ENCODE data around the gene CNIH4.

DNA sequence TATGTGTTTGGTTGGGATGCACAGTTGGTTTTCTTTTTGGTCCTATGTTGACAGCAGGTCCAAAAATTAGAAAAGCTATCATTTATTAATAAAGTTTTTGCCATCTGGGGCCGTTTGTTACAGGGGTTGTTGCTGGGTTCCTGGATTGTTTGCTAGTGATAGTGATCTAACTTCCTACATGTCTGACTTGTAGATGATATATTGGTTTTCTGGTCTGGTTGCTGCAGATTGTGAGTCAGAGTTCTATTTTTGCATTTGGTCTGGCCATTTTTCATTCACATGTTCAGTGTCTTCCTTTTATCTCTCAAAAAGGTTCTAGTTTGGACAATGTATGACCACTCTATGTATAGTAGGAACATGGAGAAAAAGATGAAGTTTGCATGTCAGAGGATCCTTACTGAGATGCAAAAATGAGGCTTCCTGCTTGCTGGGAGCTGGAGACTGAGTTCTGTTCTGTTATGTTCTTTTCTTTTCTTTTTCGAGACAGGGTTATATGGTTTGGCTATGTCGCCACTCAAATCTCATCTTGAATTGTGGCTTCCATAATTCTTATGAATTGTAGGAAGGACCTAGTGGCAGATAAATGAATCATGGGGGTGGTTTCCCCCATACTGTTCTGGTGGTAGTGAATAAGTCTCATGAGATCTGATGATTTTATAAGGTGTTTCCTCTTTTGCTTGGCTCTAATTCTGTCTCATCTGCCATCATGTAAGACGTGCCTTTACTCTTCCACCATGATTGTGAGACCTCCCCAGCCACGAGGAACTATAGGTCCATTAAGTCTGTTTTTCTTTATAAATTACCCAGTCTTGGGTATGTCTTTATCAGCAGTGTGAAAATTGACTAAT lies 22.5 kb upstream of the CNIH4 start:
- TF ChIP-seq ZNF274 (IDR thresholded peaks at IDR 0.05; ENCODE audit: low read depth, low read length): no peak
- no peak for TF ChIP-seq SUZ12 (IDR thresholded peaks at IDR 0.05; ENCODE audit: extremely low read depth, insufficient read depth, insufficient read length)
- no peak for TF ChIP-seq YY1 (IDR thresholded peaks at IDR 0.05; ENCODE audit: insufficient read depth, insufficient read length)

All from NT2/D1 (cell line).